Measurements from ENCODE around the gene GNE. TPM values are rescaled to one million over a fixed set of nuclear protein-coding genes. Genes with fewer than 3 reads are reported as not detected.
A peak's percentile ranks its signal among the peaks of the same experiment; 100 is the strongest.

Gene GNE
- total and polyA plus RNA-seq, 2 of the 13 experiments (the other 11 are each of a cell fraction or from before 2014, with no cell fraction given) = 16.1 to 24.1 TPM

DNA sequence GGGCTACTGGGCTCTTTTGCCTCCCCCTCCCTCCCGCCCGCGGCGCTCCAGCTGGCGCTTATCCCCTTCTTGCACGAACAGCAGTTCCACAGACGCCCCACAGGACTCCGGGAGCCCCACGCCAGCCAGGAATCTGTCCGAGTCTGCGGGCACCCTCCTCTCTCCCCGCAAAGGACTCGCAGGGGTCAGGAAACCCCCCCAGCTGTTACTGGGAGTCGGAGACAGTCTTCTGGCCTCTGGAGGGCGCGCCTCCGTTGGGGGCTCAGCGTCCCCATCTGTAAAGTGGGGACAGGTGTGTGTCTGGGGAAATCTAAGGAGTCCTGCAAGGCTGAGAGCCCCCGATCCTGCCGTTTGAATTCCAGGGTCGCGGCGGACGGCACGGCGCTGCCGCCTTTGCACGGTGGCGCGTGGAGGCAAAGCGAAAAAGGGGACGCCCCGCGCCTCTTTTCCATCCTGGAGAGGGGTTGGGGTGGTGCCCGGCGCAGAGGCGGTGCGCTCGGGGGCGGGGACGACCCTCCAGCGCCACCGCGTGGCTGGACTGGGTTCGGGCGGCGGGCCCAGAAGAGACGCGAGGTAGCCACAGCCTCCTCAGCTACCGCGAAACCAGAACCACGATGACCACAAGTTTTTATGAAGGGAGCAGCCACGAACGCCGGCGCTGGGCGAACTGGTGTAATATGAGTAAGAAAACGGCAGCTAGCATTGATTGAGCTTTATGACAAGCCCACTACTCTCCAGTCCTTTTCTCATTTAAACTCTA, 91.9 kb downstream of the GNE start (continued):
- TF ChIP-seq, protein P1, sequence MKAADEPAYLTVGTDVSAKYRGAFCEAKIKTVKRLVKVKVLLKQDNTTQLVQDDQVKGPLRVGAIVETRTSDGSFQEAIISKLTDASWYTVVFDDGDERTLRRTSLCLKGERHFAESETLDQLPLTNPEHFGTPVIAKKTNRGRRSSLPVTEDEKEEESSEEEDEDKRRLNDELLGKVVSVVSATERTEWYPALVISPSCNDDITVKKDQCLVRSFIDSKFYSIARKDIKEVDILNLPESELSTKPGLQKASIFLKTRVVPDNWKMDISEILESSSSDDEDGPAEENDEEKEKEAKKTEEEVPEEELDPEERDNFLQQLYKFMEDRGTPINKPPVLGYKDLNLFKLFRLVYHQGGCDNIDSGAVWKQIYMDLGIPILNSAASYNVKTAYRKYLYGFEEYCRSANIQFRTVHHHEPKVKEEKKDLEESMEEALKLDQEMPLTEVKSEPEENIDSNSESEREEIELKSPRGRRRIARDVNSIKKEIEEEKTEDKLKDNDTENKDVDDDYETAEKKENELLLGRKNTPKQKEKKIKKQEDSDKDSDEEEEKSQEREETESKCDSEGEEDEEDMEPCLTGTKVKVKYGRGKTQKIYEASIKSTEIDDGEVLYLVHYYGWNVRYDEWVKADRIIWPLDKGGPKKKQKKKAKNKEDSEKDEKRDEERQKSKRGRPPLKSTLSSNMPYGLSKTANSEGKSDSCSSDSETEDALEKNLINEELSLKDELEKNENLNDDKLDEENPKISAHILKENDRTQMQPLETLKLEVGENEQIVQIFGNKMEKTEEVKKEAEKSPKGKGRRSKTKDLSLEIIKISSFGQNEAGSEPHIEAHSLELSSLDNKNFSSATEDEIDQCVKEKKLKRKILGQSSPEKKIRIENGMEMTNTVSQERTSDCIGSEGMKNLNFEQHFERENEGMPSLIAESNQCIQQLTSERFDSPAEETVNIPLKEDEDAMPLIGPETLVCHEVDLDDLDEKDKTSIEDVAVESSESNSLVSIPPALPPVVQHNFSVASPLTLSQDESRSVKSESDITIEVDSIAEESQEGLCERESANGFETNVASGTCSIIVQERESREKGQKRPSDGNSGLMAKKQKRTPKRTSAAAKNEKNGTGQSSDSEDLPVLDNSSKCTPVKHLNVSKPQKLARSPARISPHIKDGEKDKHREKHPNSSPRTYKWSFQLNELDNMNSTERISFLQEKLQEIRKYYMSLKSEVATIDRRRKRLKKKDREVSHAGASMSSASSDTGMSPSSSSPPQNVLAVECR (CRISPR knock-in tag; IDR thresholded peaks at IDR 0.05; ENCODE audit: borderline replicate concordance) = no peak; the same call in 1 of the 2 replicates
- no peak for TF ChIP-seq ZNF562 (CRISPR knock-in tag; IDR thresholded peaks at IDR 0.05; ENCODE audit: borderline replicate concordance)
- TF ChIP-seq, protein P2, sequence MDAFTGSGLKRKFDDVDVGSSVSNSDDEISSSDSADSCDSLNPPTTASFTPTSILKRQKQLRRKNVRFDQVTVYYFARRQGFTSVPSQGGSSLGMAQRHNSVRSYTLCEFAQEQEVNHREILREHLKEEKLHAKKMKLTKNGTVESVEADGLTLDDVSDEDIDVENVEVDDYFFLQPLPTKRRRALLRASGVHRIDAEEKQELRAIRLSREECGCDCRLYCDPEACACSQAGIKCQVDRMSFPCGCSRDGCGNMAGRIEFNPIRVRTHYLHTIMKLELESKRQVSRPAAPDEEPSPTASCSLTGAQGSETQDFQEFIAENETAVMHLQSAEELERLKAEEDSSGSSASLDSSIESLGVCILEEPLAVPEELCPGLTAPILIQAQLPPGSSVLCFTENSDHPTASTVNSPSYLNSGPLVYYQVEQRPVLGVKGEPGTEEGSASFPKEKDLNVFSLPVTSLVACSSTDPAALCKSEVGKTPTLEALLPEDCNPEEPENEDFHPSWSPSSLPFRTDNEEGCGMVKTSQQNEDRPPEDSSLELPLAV (CRISPR knock-in tag; conservative IDR thresholded peaks at IDR 0.05; ENCODE audit: low read depth) = no peak
- TF ChIP-seq TSC22D2 (CRISPR knock-in tag; IDR thresholded peaks at IDR 0.05; ENCODE audit: borderline replicate concordance) = 0 out of 2 replicates have a peak, but pooled peaks have one; percentile 34
- TF ChIP-seq SALL1 (CRISPR knock-in tag; IDR thresholded peaks at IDR 0.05) = 0 out of 2 replicates have a peak, but pooled peaks have one; percentile 26
- TF ChIP-seq AFF4 (CRISPR knock-in tag; IDR thresholded peaks at IDR 0.05) = no peak
- no peak for TF ChIP-seq ARNT (IDR thresholded peaks at IDR 0.05)
- no peak for TF ChIP-seq ZNF17 (CRISPR knock-in tag; IDR thresholded peaks at IDR 0.05)
- no peak for TF ChIP-seq GATAD2A (CRISPR knock-in tag; IDR thresholded peaks at IDR 0.05)
- no peak for TF ChIP-seq ZSCAN22 (CRISPR knock-in tag; IDR thresholded peaks at IDR 0.05)
- no peak for TF ChIP-seq DBP (CRISPR knock-in tag; IDR thresholded peaks at IDR 0.05; ENCODE audit: not compliant biosample characterization)
- TF ChIP-seq ZNF891 (CRISPR knock-in tag; IDR thresholded peaks at IDR 0.05) = no peak
- no peak for TF ChIP-seq ZNF20 (CRISPR knock-in tag; IDR thresholded peaks at IDR 0.05)
- no peak for TF ChIP-seq NR1H2 (CRISPR knock-in tag; IDR thresholded peaks at IDR 0.05; ENCODE audit: borderline replicate concordance, low read depth)
- no peak for TF ChIP-seq ZNF564 (CRISPR knock-in tag; IDR thresholded peaks at IDR 0.05)
- TF ChIP-seq NFE2 (CRISPR knock-in tag; IDR thresholded peaks at IDR 0.05) = no peak
- no peak for TF ChIP-seq CBX5 (CRISPR knock-in tag; IDR thresholded peaks at IDR 0.05; ENCODE audit: borderline replicate concordance)
- no peak; the same call in 1 of the 2 replicates for TF ChIP-seq ZNF615 (CRISPR knock-in tag; IDR thresholded peaks at IDR 0.05; ENCODE audit: borderline replicate concordance)
